NCI-H446 (cell line): ENCODE results near the gene SH3RF1.
"Not testable (repeated sequence)": the region's sequence is repeated elsewhere in the genome, so short reads cannot be mapped to it uniquely, and the experiment has no call there.

Experiments used
- DNase-seq, 2 experiments: peaks; one replicate each; lab custom pipeline; 2025; lab: John Stamatoyannopoulos, UW

SH3RF1 gene

GRCh38 chr4:169201222-169202144 is 69.3 kb downstream of the SH3RF1 start:
- no peak for DNase-seq

GRCh38 chr4:169200361-169201030 is 70.3 kb downstream of the SH3RF1 start:
- DNase-seq = no peak

GRCh38 chr4:169199184-169199583 is 71.6 kb downstream of the SH3RF1 start:
- no peak for DNase-seq

GRCh38 chr4:169198167-169198566 is 72.6 kb downstream of the SH3RF1 start:
- DNase-seq = no peak

- DNase-seq = not testable (repeated sequence)
Measured at GRCh38 chr4:169197206-169197605, 73.5 kb downstream of the SH3RF1 start.

GRCh38 chr4:169195032-169195431 is 75.7 kb downstream of the SH3RF1 start:
- no peak for DNase-seq

GRCh38 chr4:169189968-169190367 is 80.8 kb downstream of the SH3RF1 start:
- DNase-seq = not testable (repeated sequence)

GRCh38 chr4:169189372-169189771 is 81.4 kb downstream of the SH3RF1 start:
- no peak for DNase-seq

- DNase-seq = no peak
Measured at GRCh38 chr4:169188204-169188603, 82.6 kb downstream of the SH3RF1 start.

GRCh38 chr4:169185133-169185956 is 85.4 kb downstream of the SH3RF1 start:
- DNase-seq = no peak

- no peak for DNase-seq
Measured at GRCh38 chr4:169184686-169185085, 86.1 kb downstream of the SH3RF1 start.

GRCh38 chr4:169184236-169184635 is 86.5 kb downstream of the SH3RF1 start:
- DNase-seq = peak in 1 of 2 experiments; percentile 28

- no peak for DNase-seq
Measured at GRCh38 chr4:169183581-169183980, 87.2 kb downstream of the SH3RF1 start.

GRCh38 chr4:169179609-169180521 is 90.9 kb downstream of the SH3RF1 start:
- DNase-seq = no peak

GRCh38 chr4:169178092-169178491 is 92.7 kb downstream of the SH3RF1 start:
- DNase-seq = not testable (repeated sequence)

GRCh38 chr4:169175476-169175875 is 95.3 kb downstream of the SH3RF1 start:
- no peak for DNase-seq

GRCh38 chr4:169175035-169175434 is 95.7 kb downstream of the SH3RF1 start:
- no peak for DNase-seq

- DNase-seq = no peak
Measured at GRCh38 chr4:169174247-169174646, 96.5 kb downstream of the SH3RF1 start.

GRCh38 chr4:169167957-169168858 is 102.5 kb downstream of the SH3RF1 start:
- DNase-seq = no peak
